B cell (primary cell): ENCODE data around the gene GNB2. TPM values are rescaled to one million over a fixed set of nuclear protein-coding genes. Genes with fewer than 3 reads are reported as not detected.
A peak's percentile ranks its signal among the peaks of the same experiment; 100 is the strongest.

Experiments used
- ATAC-seq: fragments of 200-7000 bp; cut with Tn5 transposase; one replicate; pipeline ENCODE4 v1.10.0; 2021; ENCODE audit warnings: low read depth, mild to moderate bottlenecking, moderate number of reproducible peaks, moderate library complexity
- CTCF ChIA-PET: fragments of 350-600 bp; sonication (Branson Sonifier 250); formaldehyde crosslinking; loops from one replicate; lab custom pipeline; 2021; ENCODE audit warnings: antibody characterized with exemption, inconsistent platforms; lab: Charles Lee
- POLR2A ChIA-PET: fragments of 350-600 bp; sonication (Branson Sonifier 250); formaldehyde crosslinking; loops from one replicate; lab custom pipeline; 2021; ENCODE audit warnings: antibody characterized with exemption; lab: Charles Lee
- DNase-seq: peaks from one replicate; pipeline ENCODE4 v3.0.0; 2013
- H2AFZ ChIP-seq: 2 replicates; pipeline ENCODE4 v1.6.1; 2012; ENCODE audit warnings: mild to moderate bottlenecking, low read depth, low read length; ENCODE audit not compliant: insufficient read depth, poor library complexity, severe bottlenecking
- H3K27ac ChIP-seq, 2 donors: 1 replicate in 1 of 2; 2 replicates in 1 of 2; pipeline ENCODE4 v1.5.1; 2012 to 2013; ENCODE audit warnings: low read length in 2 of 2, mild to moderate bottlenecking in 2 of 2, moderate library complexity in 1 of 2
- H3K27me3 ChIP-seq, 4 experiments: fragments of 200-600 bp in 1 of 4; sonication (generic) in 1 of 4; replicated peaks in 1 of 4; 1 replicate in 2 of 4; 2 replicates in 2 of 4; pipeline versions ENCODE4 v1.6.1 to v1.7.0; 2013 to 2016; ENCODE audit warnings: low read length in 3 of 4, mild to moderate bottlenecking in 2 of 4, mixed read lengths in 1 of 4, moderate library complexity in 1 of 4; ENCODE audit not compliant: insufficient read depth in 4 of 4, control insufficient read depth in 3 of 4; ENCODE audit errors: control extremely low read depth in 1 of 4
- H3K36me3 ChIP-seq, 2 experiments: replicated peaks in 1 of 2; 1 replicate in 1 of 2; 2 replicates in 1 of 2; pipeline versions ENCODE4 v1.6.1 to v1.7.1; 2013; ENCODE audit warnings: low read length in 1 of 2; ENCODE audit not compliant: insufficient read depth in 2 of 2, control insufficient read depth in 1 of 2; ENCODE audit errors: control extremely low read depth in 1 of 2, extremely low read depth in 1 of 2
- H3K4me1 ChIP-seq, 2 donors: fragments of 200-600 bp in 1 of 2; sonication (generic) in 1 of 2; 1 replicate in 1 of 2; 2 replicates in 1 of 2; pipeline versions ENCODE4 v1.5.1 to v1.6.1; 2013 to 2017; ENCODE audit warnings: low read length in 2 of 2; ENCODE audit not compliant: control insufficient read depth in 2 of 2, insufficient read depth in 2 of 2
- H3K4me2 ChIP-seq: replicated peaks from 2 replicates; pipeline ENCODE3; 2012; ENCODE audit warnings: mild to moderate bottlenecking, low read depth, low read length; ENCODE audit not compliant: poor library complexity, severe bottlenecking
- H3K4me3 ChIP-seq, 5 experiments: fragments of 200-600 bp in 1 of 5; sonication (generic) in 1 of 5; 1 replicate in 3 of 5; 2 replicates in 2 of 5; pipeline versions ENCODE4 v1.5.1 to v1.7.0; 2011 to 2016; ENCODE audit warnings: low read length in 4 of 5, mild to moderate bottlenecking in 4 of 5, low read depth in 2 of 5, control low read depth in 1 of 5, moderate library complexity in 1 of 5; ENCODE audit not compliant: insufficient read depth in 1 of 5; ENCODE audit errors: control extremely low read depth in 1 of 5, extremely low read depth in 1 of 5
- H3K79me2 ChIP-seq: fragments of 200-600 bp; sonication (generic); one replicate; pipeline ENCODE4 v1.6.0; 2016; ENCODE audit warnings: low read length; ENCODE audit not compliant: control insufficient read depth, insufficient read depth
- H3K9ac ChIP-seq: fragments of 200-600 bp; sonication (generic); 2 replicates; pipeline ENCODE4 v1.6.1; 2017; ENCODE audit warnings: mild to moderate bottlenecking, low read length, moderate library complexity
- H3K9me3 ChIP-seq, 3 donors: one replicate each; pipeline versions ENCODE4 v1.6.1 to v1.7.1; 2013; ENCODE audit warnings: low read length in 2 of 3; ENCODE audit not compliant: control insufficient read depth in 2 of 3, insufficient read depth in 1 of 3; ENCODE audit errors: control extremely low read depth in 1 of 3
- H4K20me1 ChIP-seq: 2 replicates; pipeline ENCODE4 v1.6.0; 2012; ENCODE audit warnings: mild to moderate bottlenecking, low read length; ENCODE audit not compliant: insufficient read depth, control insufficient read depth, poor library complexity, severe bottlenecking
- H3K27ac Mint-ChIP-seq: one replicate; pipeline ENCODE4 v1.8.0; 2021; ENCODE audit warnings: mixed read lengths
- H3K27me3 Mint-ChIP-seq: one replicate; pipeline ENCODE4 v1.8.0; 2021; ENCODE audit warnings: mixed read lengths
- H3K4me1 Mint-ChIP-seq: one replicate; pipeline ENCODE4 v1.8.0; 2021; ENCODE audit warnings: mixed read lengths
- H3K4me3 Mint-ChIP-seq: one replicate; pipeline ENCODE4 v1.8.0; 2021; ENCODE audit warnings: mixed read lengths
- H3K9me3 Mint-ChIP-seq: one replicate; pipeline ENCODE4 v1.8.0; 2022; ENCODE audit warnings: mixed read lengths; ENCODE audit not compliant: insufficient read depth
- EZH2 ChIP-seq: IDR thresholded peaks from 2 replicates; pipeline ENCODE4 v1.6.1; 2012; ENCODE audit warnings: borderline replicate concordance, low read depth, mild to moderate bottlenecking, moderate library complexity, low read length; ENCODE audit not compliant: insufficient read depth, poor library complexity, severe bottlenecking
- WGBS: methylation state at CpG from one replicate; pipeline ENCODE4 v1.1.5; 2013; ENCODE audit warnings: missing lambda C conversion rate; ENCODE audit not compliant: insufficient coverage; 5-methylcytosine and 5-hydroxymethylcytosine counted together
- intact Hi-C: fragments of 100-400 bp; cut with micrococcal nuclease; formaldehyde crosslinking; loops from one replicate; pipeline ENCODE4 v1.10.0; 2022
- polyA plus RNA-seq: library from polyadenylated mRNA; depleted of rRNA; stranded (reverse); fragments of >200 nt; gene quantifications from 2 replicates; pipeline ENCODE4 v1.2.3, GENCODE V29; 2012
- total RNA-seq, 2 donors: library from RNA; stranded (reverse); fragments of 120-200 nt in 1 of 2; gene quantifications; 1 replicate in 1 of 2; 2 replicates in 1 of 2; pipeline versions ENCODE4 v1.2.3 to v1.2.4, GENCODE V29; 2013 to 2022
- TF ChIP-seq, protein P1 (sequence below): fragments of 200-600 bp; IDR thresholded peaks from one replicate; pipeline ENCODE4 v1.8.0; 2022; ENCODE audit warnings: antibody characterized with exemption, mild to moderate bottlenecking

Gene GNB2
- total and polyA plus RNA-seq, 2 donors (not counting 1 experiment from before 2014, with no cell fraction given): 127 to 221 TPM

DNA sequence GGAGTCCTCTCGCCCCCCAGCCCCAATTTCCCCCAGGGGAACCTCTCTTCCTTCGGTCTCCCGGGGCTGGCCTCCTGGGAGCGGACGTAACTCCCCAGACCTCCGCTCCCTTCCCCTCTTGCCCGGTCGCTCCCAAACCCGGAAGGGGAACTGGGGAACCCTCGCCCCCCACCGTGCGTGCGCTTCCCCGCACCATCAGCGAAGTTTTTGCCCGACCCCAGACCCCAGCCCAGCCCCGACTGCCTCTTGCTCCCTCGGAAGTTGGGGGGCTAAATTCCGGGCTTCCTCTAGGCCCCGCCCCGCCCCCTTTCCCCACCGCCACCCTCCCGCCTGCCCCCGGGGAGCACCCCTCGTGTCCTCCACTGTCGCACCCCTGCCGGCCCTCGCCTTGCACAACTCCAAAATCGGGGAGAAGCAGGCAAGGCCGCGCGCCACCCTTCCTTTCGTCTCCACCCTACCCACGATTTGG is 436 bp downstream of the GNB2 start:
- peak overlapping the region; percentile 53 to 99 (median 98) for H3K4me3 ChIP-seq
- H3K9ac ChIP-seq: peak overlapping the region; percentile 97
- TF ChIP-seq EZH2: no peak
- TF ChIP-seq, protein P1, sequence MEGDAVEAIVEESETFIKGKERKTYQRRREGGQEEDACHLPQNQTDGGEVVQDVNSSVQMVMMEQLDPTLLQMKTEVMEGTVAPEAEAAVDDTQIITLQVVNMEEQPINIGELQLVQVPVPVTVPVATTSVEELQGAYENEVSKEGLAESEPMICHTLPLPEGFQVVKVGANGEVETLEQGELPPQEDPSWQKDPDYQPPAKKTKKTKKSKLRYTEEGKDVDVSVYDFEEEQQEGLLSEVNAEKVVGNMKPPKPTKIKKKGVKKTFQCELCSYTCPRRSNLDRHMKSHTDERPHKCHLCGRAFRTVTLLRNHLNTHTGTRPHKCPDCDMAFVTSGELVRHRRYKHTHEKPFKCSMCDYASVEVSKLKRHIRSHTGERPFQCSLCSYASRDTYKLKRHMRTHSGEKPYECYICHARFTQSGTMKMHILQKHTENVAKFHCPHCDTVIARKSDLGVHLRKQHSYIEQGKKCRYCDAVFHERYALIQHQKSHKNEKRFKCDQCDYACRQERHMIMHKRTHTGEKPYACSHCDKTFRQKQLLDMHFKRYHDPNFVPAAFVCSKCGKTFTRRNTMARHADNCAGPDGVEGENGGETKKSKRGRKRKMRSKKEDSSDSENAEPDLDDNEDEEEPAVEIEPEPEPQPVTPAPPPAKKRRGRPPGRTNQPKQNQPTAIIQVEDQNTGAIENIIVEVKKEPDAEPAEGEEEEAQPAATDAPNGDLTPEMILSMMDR: no peak
- no peak for DNase-seq
- H3K4me1 Mint-ChIP-seq: peaks cover 8% of the 10 kb centered on the region
- H3K4me3 Mint-ChIP-seq: peak overlapping the region; percentile 96
- no peaks in the 10 kb centered on the region for H3K27me3 Mint-ChIP-seq
- peaks cover 0 to 6% of the 10 kb centered on the region in 2 donors for H3K4me1 ChIP-seq
- peak overlapping the region; percentile 85 for H3K4me2 ChIP-seq
- peaks cover 36% of the 10 kb centered on the region for H4K20me1 ChIP-seq
- peak overlapping the region; percentile 87 to 97 for H3K27ac ChIP-seq
- no peaks in the 10 kb centered on the region for H3K27me3 ChIP-seq
- H2AFZ ChIP-seq: peak overlapping the region; percentile 79
- WGBS: 0% methylated on average over 25 of the region's 34 CpGs
- H3K9me3 ChIP-seq: no peaks in the 10 kb centered on the region
- POLR2A ChIA-PET: interaction anchor here (1.0 to 2.7 kb wide), 4 partner anchors 21 to 178 kb away, joined by 3 to 16 read pairs (median 4); partner anchors contain the start of gene SLC12A9
- H3K36me3 ChIP-seq: peaks cover 0 to 26% of the 10 kb centered on the region in 2 experiments
- H3K27ac Mint-ChIP-seq: peak overlapping the region; percentile 97
- no peak for ATAC-seq
- CTCF ChIA-PET: interaction anchor here (4.2 to 4.7 kb wide), 2 partner anchors 17 to 31 kb away, joined by 14 to 53 read pairs; partner anchors contain the start of gene POP7
- intact Hi-C loops: loop anchor here (1.0 to 10.0 kb wide), 11 partner anchors 17 to 589 kb away; partner anchors contain the start of genes AGFG2, COPS6, FBXO24 and LRCH4
- peaks cover 12% of the 10 kb centered on the region for H3K79me2 ChIP-seq
- H3K9me3 Mint-ChIP-seq: no peaks in the 10 kb centered on the region
